Measurements from ENCODE around the gene TP53TG5. TPM values are rescaled to one million over a fixed set of nuclear protein-coding genes. Genes with fewer than 3 reads are reported as not detected.

TP53TG5 gene
- total RNA-seq, 3 donors from 2014 or later: not detected

- Mint-ChIP-seq H3K4me1 (ENCODE audit: low read depth) (peaks cover 6% of the 10 kb centered on the region), H3K9me3 (no peaks in the 10 kb centered on the region), H3K27me3 (ENCODE audit: low read depth) (peaks cover 3% of the 10 kb centered on the region), H3K36me3 (ENCODE audit: insufficient read depth) (peaks cover 8% of the 10 kb centered on the region), H3K4me3 (no peak overlapping the region)
- no peak for ATAC-seq
- no peak for DNase-seq
These were observed 37.8 kb downstream of the TP53TG5 start for GRCh38 chr20:45340236-45340847.

- peaks cover 8% of the 10 kb centered on the region for H3K36me3 Mint-ChIP-seq (ENCODE audit: insufficient read depth)
These were observed 38.3 kb downstream of the TP53TG5 start for GRCh38 chr20:45339799-45340198.

GRCh38 chr20:45339084-45339483 is 39.0 kb downstream of the TP53TG5 start:
- H3K36me3 Mint-ChIP-seq (ENCODE audit: insufficient read depth): peaks cover 8% of the 10 kb centered on the region
- no peak for ATAC-seq
- H3K4me3 Mint-ChIP-seq: no peak overlapping the region
- no peaks in the 10 kb centered on the region for H3K9me3 Mint-ChIP-seq
- no peak for DNase-seq
- H3K4me1 Mint-ChIP-seq (ENCODE audit: low read depth): peaks cover under 1% of the 10 kb centered on the region
- peaks cover 3% of the 10 kb centered on the region for H3K27me3 Mint-ChIP-seq (ENCODE audit: low read depth)

More at GRCh38 chr20:45339799-45340198, 38.3 kb downstream of the TP53TG5 start:
- Mint-ChIP-seq H3K4me3 (no peak overlapping the region), H3K9me3 (no peaks in the 10 kb centered on the region), H3K27me3 (ENCODE audit: low read depth) (peaks cover 3% of the 10 kb centered on the region), H3K4me1 (ENCODE audit: low read depth) (peaks cover 3% of the 10 kb centered on the region)
- ATAC-seq (no peak), DNase-seq (no peak)

GRCh38 chr20:45338121-45339030 is 39.7 kb downstream of the TP53TG5 start:
- Mint-ChIP-seq H3K36me3 (ENCODE audit: insufficient read depth) (peaks cover 8% of the 10 kb centered on the region), H3K4me3 (no peak overlapping the region), H3K4me1 (ENCODE audit: low read depth) (no peaks in the 10 kb centered on the region), H3K9me3 (no peaks in the 10 kb centered on the region), H3K27me3 (ENCODE audit: low read depth) (peaks cover 3% of the 10 kb centered on the region)
- DNase-seq (no peak), ATAC-seq (no peak)

- no peak for DNase-seq
- no peak for ATAC-seq
- no peaks in the 10 kb centered on the region for H3K4me1 Mint-ChIP-seq (ENCODE audit: low read depth)
- no peaks in the 10 kb centered on the region for H3K9me3 Mint-ChIP-seq
- peaks cover 8% of the 10 kb centered on the region for H3K36me3 Mint-ChIP-seq (ENCODE audit: insufficient read depth)
- no peak overlapping the region for H3K4me3 Mint-ChIP-seq
- H3K27me3 Mint-ChIP-seq (ENCODE audit: low read depth): peaks cover 2% of the 10 kb centered on the region
These were observed 40.6 kb downstream of the TP53TG5 start for GRCh38 chr20:45337367-45338120.

- DNase-seq (no peak), ATAC-seq (no peak)
- H3K4me3 Mint-ChIP-seq: no peak overlapping the region
- no peaks in the 10 kb centered on the region for H3K4me1 Mint-ChIP-seq (ENCODE audit: low read depth)
- H3K27me3 Mint-ChIP-seq (ENCODE audit: low read depth): peaks cover 2% of the 10 kb centered on the region
- H3K36me3 Mint-ChIP-seq (ENCODE audit: insufficient read depth): peaks cover 8% of the 10 kb centered on the region
- no peaks in the 10 kb centered on the region for H3K9me3 Mint-ChIP-seq
These were observed 41.4 kb downstream of the TP53TG5 start for GRCh38 chr20:45336530-45337366.

- Mint-ChIP-seq H3K9me3 (no peaks in the 10 kb centered on the region), H3K4me1 (ENCODE audit: low read depth) (no peaks in the 10 kb centered on the region), H3K4me3 (no peak overlapping the region), H3K36me3 (ENCODE audit: insufficient read depth) (peaks cover 18% of the 10 kb centered on the region), H3K27me3 (ENCODE audit: low read depth) (no peaks in the 10 kb centered on the region)
- no peak for ATAC-seq
- DNase-seq: no peak
These were observed 47.6 kb downstream of the TP53TG5 start for GRCh38 chr20:45330476-45330875.

GRCh38 chr20:45329497-45330319 is 48.4 kb downstream of the TP53TG5 start:
- no peaks in the 10 kb centered on the region for H3K27me3 Mint-ChIP-seq (ENCODE audit: low read depth)
- H3K4me1 Mint-ChIP-seq (ENCODE audit: low read depth): no peaks in the 10 kb centered on the region
- ATAC-seq: no peak
- no peak for DNase-seq
- H3K36me3 Mint-ChIP-seq (ENCODE audit: insufficient read depth): peaks cover 18% of the 10 kb centered on the region
- no peak overlapping the region for H3K4me3 Mint-ChIP-seq
- H3K9me3 Mint-ChIP-seq: no peaks in the 10 kb centered on the region

- ATAC-seq (no peak), DNase-seq (no peak)
- H3K27me3 Mint-ChIP-seq (ENCODE audit: low read depth): no peaks in the 10 kb centered on the region
- H3K4me1 Mint-ChIP-seq (ENCODE audit: low read depth): no peaks in the 10 kb centered on the region
- H3K9me3 Mint-ChIP-seq: no peaks in the 10 kb centered on the region
- no peak overlapping the region for H3K4me3 Mint-ChIP-seq
- H3K36me3 Mint-ChIP-seq (ENCODE audit: insufficient read depth): peaks cover 18% of the 10 kb centered on the region
These were observed 49.7 kb downstream of the TP53TG5 start for GRCh38 chr20:45328451-45328850.

- Mint-ChIP-seq H3K4me3 (no peak overlapping the region), H3K27me3 (ENCODE audit: low read depth) (no peaks in the 10 kb centered on the region)
These were observed 52.8 kb downstream of the TP53TG5 start for GRCh38 chr20:45325371-45325770.

GRCh38 chr20:45323731-45324130 is 54.4 kb downstream of the TP53TG5 start:
- Mint-ChIP-seq H3K9me3 (no peaks in the 10 kb centered on the region), H3K4me3 (no peak overlapping the region), H3K27me3 (ENCODE audit: low read depth) (no peaks in the 10 kb centered on the region), H3K4me1 (ENCODE audit: low read depth) (peaks cover 17% of the 10 kb centered on the region), H3K36me3 (ENCODE audit: insufficient read depth) (peaks cover 8% of the 10 kb centered on the region)
- DNase-seq: no peak
- ATAC-seq: no peak

More at GRCh38 chr20:45325371-45325770, 52.8 kb downstream of the TP53TG5 start:
- H3K4me1 Mint-ChIP-seq (ENCODE audit: low read depth): peaks cover 8% of the 10 kb centered on the region
- no peaks in the 10 kb centered on the region for H3K9me3 Mint-ChIP-seq
- no peak for ATAC-seq
- no peak for DNase-seq
- H3K36me3 Mint-ChIP-seq (ENCODE audit: insufficient read depth): peaks cover 12% of the 10 kb centered on the region

GRCh38 chr20:45322952-45323383 is 55.2 kb downstream of the TP53TG5 start:
- DNase-seq: no peak
- peaks cover 24% of the 10 kb centered on the region for H3K4me1 Mint-ChIP-seq (ENCODE audit: low read depth)
- peaks cover 8% of the 10 kb centered on the region for H3K36me3 Mint-ChIP-seq (ENCODE audit: insufficient read depth)
- H3K27me3 Mint-ChIP-seq (ENCODE audit: low read depth): no peaks in the 10 kb centered on the region
- no peak overlapping the region for H3K4me3 Mint-ChIP-seq
- no peak for ATAC-seq
- H3K9me3 Mint-ChIP-seq: no peaks in the 10 kb centered on the region

All from activated T-cell treated with anti-CD3 and anti-CD28 coated beads, Interleukin-2, amount 50 U/mL, for 4 hours (primary cell).